ENCODE measurements around the gene MOSMO. TPM values are rescaled to one million over a fixed set of nuclear protein-coding genes. Genes with fewer than 3 reads are reported as not detected.
"Not testable (repeated sequence)": the region's sequence is repeated elsewhere in the genome, so short reads cannot be mapped to it uniquely, and the experiment has no call there.

Gene MOSMO
- total and polyA plus RNA-seq, 9 of the 15 experiments (the other 6 are each of a cell fraction or from before 2014, with no cell fraction given), result 1.9 to 13.3 (median 7.7) TPM

- H3K27me3 ChIP-seq (ENCODE audit: control insufficient read depth in 2 of 2, insufficient read depth in 2 of 2, low read length in 2 of 2); H3K4me1 ChIP-seq (replicated peaks in 1 of 2; ENCODE audit: control insufficient read depth in 2 of 2, insufficient read depth in 2 of 2, low read length in 2 of 2); H3K9me3 ChIP-seq (replicated peaks; ENCODE audit: control insufficient read depth, insufficient read depth, low read depth, low read length); intact Hi-C loops (cut with micrococcal nuclease); FAIRE-seq; H3K4me3 ChIP-seq; DNase-seq (ENCODE audit: extremely low read depth in 1 of 4, low spot score in 3 of 4); H3K9me1 ChIP-seq (ENCODE audit: control insufficient read depth, insufficient read depth, low read length); H4K20me1 ChIP-seq (replicated peaks; ENCODE audit: control insufficient read depth, insufficient read depth, low read length); H3K9ac ChIP-seq (ENCODE audit: insufficient read depth in 1 of 2, low read depth in 2 of 2, low read length in 2 of 2); ATAC-seq; H3K36me3 ChIP-seq (ENCODE audit: control insufficient read depth, insufficient read depth, low read length); POLR2A ChIA-PET; CTCF ChIA-PET (ENCODE audit: low intra/inter-chr PET ratio); H3K79me2 ChIP-seq (ENCODE audit: control insufficient read depth, insufficient read depth, low read length); BruUV-seq (replicated peaks): not testable (repeated sequence)
- Histone ChIP-seq H3K4me2 (ENCODE audit: insufficient read depth, low read length) (peak overlapping the region; percentile 23; the same call in 1 of the 2 replicates), H2AFZ (ENCODE audit: low read depth, low read length) (peak overlapping the region; percentile 61), H3K27ac (ENCODE audit: extremely low read depth, low read depth, low read length) (0 out of 3 replicates have a peak overlapping the region, but pooled peaks have one; percentile 16)
- 21% methylated on average over 5 of the region's 5 CpGs for WGBS (ENCODE audit: insufficient coverage, low coverage, missing lambda C conversion rate)
- in situ Hi-C loops (cut with MboI), result loop anchor here (25.0 kb wide), 1 partner anchor 1034 kb away; no protein-coding TSS in a partner anchor
- TF ChIP-seq, protein P1, sequence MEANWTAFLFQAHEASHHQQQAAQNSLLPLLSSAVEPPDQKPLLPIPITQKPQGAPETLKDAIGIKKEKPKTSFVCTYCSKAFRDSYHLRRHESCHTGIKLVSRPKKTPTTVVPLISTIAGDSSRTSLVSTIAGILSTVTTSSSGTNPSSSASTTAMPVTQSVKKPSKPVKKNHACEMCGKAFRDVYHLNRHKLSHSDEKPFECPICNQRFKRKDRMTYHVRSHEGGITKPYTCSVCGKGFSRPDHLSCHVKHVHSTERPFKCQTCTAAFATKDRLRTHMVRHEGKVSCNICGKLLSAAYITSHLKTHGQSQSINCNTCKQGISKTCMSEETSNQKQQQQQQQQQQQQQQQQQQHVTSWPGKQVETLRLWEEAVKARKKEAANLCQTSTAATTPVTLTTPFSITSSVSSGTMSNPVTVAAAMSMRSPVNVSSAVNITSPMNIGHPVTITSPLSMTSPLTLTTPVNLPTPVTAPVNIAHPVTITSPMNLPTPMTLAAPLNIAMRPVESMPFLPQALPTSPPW (CRISPR knock-in tag; IDR thresholded peaks at IDR 0.05), result peak; percentile 57
These were observed 38.0 kb downstream of the MOSMO start for GRCh38 chr16:22045888-22046287.

DNA sequence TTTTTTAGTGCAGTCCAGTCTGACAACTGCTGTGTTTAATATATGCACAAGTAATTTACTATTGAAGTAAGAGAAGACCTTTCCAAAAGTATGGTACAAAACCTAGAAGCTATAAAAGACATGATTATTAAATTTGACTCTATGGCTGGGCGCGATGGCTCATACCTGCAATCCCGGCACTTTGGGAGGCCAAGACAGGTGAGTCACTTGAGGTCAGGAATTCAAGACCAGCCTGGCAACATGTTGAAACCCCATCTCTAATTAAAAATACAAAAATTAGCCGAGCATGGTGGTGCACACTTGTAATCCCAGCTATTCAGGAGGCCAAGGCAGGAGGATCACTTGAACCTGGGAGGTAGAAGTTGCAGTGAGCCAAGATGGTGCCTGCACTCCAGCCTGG is 43.1 kb downstream of the MOSMO start:
- no peaks in the 10 kb centered on the region for H3K79me2 ChIP-seq (ENCODE audit: control insufficient read depth, insufficient read depth, low read length)
- in situ Hi-C loops (cut with MboI), result no loop called here
- H3K9ac ChIP-seq (ENCODE audit: insufficient read depth in 1 of 2, low read depth in 2 of 2, low read length in 2 of 2), result no peak overlapping the region

More for the DNA sequence above, 43.1 kb downstream of the MOSMO start:
- ChIA-PET POLR2A (interaction anchor here (0.6 kb wide), 2 partner anchors 10 to 43 kb away, joined by 3 to 4 read pairs; partner anchors contain the start of gene MOSMO), CTCF (ENCODE audit: low intra/inter-chr PET ratio) (no interaction called here)
- DNase-seq (ENCODE audit: extremely low read depth in 1 of 4, low spot score in 3 of 4) (no peak), FAIRE-seq (no peak), ATAC-seq (no peak)
- Histone ChIP-seq H3K4me2 (ENCODE audit: insufficient read depth, low read length) (no peak overlapping the region), H3K36me3 (ENCODE audit: control insufficient read depth, insufficient read depth, low read length) (no peaks in the 10 kb centered on the region; the same call in 2 of the 3 replicates), H4K20me1 (replicated peaks; ENCODE audit: control insufficient read depth, insufficient read depth, low read length) (no peaks in the 10 kb centered on the region), H3K27ac (ENCODE audit: extremely low read depth, low read depth, low read length) (no peak overlapping the region), H3K4me1 (replicated peaks in 1 of 2; ENCODE audit: control insufficient read depth in 2 of 2, insufficient read depth in 2 of 2, low read length in 2 of 2) (peaks cover 0 to 10% of the 10 kb centered on the region in 2 experiments; a peak in 3 of 5 replicates), H3K9me3 (replicated peaks; ENCODE audit: control insufficient read depth, insufficient read depth, low read depth, low read length) (no peaks in the 10 kb centered on the region), H2AFZ (ENCODE audit: low read depth, low read length) (no peak overlapping the region), H3K4me3 (no peak overlapping the region), H3K9me1 (ENCODE audit: control insufficient read depth, insufficient read depth, low read length) (no peaks in the 10 kb centered on the region), H3K27me3 (ENCODE audit: control insufficient read depth in 2 of 2, insufficient read depth in 2 of 2, low read length in 2 of 2) (no peaks in the 10 kb centered on the region)
- TF ChIP-seq, protein P2, sequence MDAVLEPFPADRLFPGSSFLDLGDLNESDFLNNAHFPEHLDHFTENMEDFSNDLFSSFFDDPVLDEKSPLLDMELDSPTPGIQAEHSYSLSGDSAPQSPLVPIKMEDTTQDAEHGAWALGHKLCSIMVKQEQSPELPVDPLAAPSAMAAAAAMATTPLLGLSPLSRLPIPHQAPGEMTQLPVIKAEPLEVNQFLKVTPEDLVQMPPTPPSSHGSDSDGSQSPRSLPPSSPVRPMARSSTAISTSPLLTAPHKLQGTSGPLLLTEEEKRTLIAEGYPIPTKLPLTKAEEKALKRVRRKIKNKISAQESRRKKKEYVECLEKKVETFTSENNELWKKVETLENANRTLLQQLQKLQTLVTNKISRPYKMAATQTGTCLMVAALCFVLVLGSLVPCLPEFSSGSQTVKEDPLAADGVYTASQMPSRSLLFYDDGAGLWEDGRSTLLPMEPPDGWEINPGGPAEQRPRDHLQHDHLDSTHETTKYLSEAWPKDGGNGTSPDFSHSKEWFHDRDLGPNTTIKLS (IDR thresholded peaks at IDR 0.05; ENCODE audit: borderline replicate concordance, low read depth), result no peak
- TF ChIP-seq, protein P3, sequence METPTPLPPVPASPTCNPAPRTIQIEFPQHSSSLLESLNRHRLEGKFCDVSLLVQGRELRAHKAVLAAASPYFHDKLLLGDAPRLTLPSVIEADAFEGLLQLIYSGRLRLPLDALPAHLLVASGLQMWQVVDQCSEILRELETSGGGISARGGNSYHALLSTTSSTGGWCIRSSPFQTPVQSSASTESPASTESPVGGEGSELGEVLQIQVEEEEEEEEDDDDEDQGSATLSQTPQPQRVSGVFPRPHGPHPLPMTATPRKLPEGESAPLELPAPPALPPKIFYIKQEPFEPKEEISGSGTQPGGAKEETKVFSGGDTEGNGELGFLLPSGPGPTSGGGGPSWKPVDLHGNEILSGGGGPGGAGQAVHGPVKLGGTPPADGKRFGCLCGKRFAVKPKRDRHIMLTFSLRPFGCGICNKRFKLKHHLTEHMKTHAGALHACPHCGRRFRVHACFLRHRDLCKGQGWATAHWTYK (CRISPR knock-in tag; IDR thresholded peaks at IDR 0.05), result no peak
- TF ChIP-seq SMAD2 (IDR thresholded peaks at IDR 0.05; ENCODE audit: low read depth, low read length) (no peak), ZNF75A (CRISPR knock-in tag; IDR thresholded peaks at IDR 0.05) (no peak), RFX7 (CRISPR knock-in tag; IDR thresholded peaks at IDR 0.05) (no peak), ATF7 (IDR thresholded peaks at IDR 0.05) (no peak)
- intact Hi-C loops (cut with micrococcal nuclease), result no loop called here
- BruUV-seq (replicated peaks), result no TSS peak
- WGBS (ENCODE audit: insufficient coverage, low coverage, missing lambda C conversion rate), result 75% methylated on average over 4 of the region's 4 CpGs
